Activated naive CD4-positive, alpha-beta T cell treated with Interleukin-2 at 50 U/mL for 16 hours (primary cell): ENCODE measurements around the gene FHAD1.
A peak's percentile ranks its signal among the peaks of the same experiment; 100 is the strongest.

ENCODE experiments used
- DNase-seq: peaks from one replicate; pipeline ENCODE4 v3.0.0-alpha.2; 2020

FHAD1 gene

GRCh38 chr1:15249081-15249480, 2.1 kb downstream of the FHAD1 start:
- peak; percentile 65 for DNase-seq

GRCh38 chr1:15251857-15252835, 5.1 kb downstream of the FHAD1 start:
- DNase-seq = no peak

- DNase-seq = no peak
Observed at GRCh38 chr1:15254559-15254958, 7.5 kb downstream of the FHAD1 start.

- DNase-seq = no peak
Observed at GRCh38 chr1:15255582-15256149, 8.6 kb downstream of the FHAD1 start.

GRCh38 chr1:15256584-15256983, 9.6 kb downstream of the FHAD1 start:
- no peak for DNase-seq

- no peak for DNase-seq
Observed at GRCh38 chr1:15257309-15257708, 10.3 kb downstream of the FHAD1 start.

- DNase-seq = no peak
Observed at GRCh38 chr1:15258833-15259621, 12.0 kb downstream of the FHAD1 start.

- DNase-seq = no peak
Observed at GRCh38 chr1:15259622-15260007, 12.6 kb downstream of the FHAD1 start.

GRCh38 chr1:15260418-15261154, 13.6 kb downstream of the FHAD1 start:
- no peak for DNase-seq

GRCh38 chr1:15261155-15262002, 14.4 kb downstream of the FHAD1 start:
- peak; percentile 13 for DNase-seq

GRCh38 chr1:15262003-15262377, 15.0 kb downstream of the FHAD1 start:
- DNase-seq = no peak

- DNase-seq = no peak
Observed at GRCh38 chr1:15262706-15263105, 15.7 kb downstream of the FHAD1 start.

GRCh38 chr1:15264769-15265168, 17.7 kb downstream of the FHAD1 start:
- no peak for DNase-seq

GRCh38 chr1:15271196-15271595, 24.2 kb downstream of the FHAD1 start:
- no peak for DNase-seq

- peak; percentile 34 for DNase-seq
Observed at GRCh38 chr1:15272009-15272781, 25.2 kb downstream of the FHAD1 start.

GRCh38 chr1:15272782-15273127, 25.7 kb downstream of the FHAD1 start:
- DNase-seq = no peak

- DNase-seq = no peak
Observed at GRCh38 chr1:15273274-15273673, 26.3 kb downstream of the FHAD1 start.

GRCh38 chr1:15275921-15276683, 29.1 kb downstream of the FHAD1 start:
- DNase-seq = no peak

GRCh38 chr1:15276691-15277446, 29.8 kb downstream of the FHAD1 start:
- no peak for DNase-seq

- no peak for DNase-seq
Observed at GRCh38 chr1:15277447-15277838, 30.4 kb downstream of the FHAD1 start.
